ENCODE results near the gene SLC6A4.
A peak's percentile ranks its signal among the peaks of the same experiment; 100 is the strongest.

SLC6A4 gene

GRCh38 chr17:30199600-30199999 is 35.9 kb downstream of the SLC6A4 start:
- no peak for TF ChIP-seq GATA1 (IDR thresholded peaks at IDR 0.05; ENCODE audit: low read depth, low read length)
- no peak for TF ChIP-seq POLR2A (IDR thresholded peaks at IDR 0.05; ENCODE audit: low read length)
- DNase-seq = no peak

GRCh38 chr17:30197416-30197815 is 38.1 kb downstream of the SLC6A4 start:
- no peak for TF ChIP-seq GATA1 (IDR thresholded peaks at IDR 0.05; ENCODE audit: low read depth, low read length)
- TF ChIP-seq POLR2A (IDR thresholded peaks at IDR 0.05; ENCODE audit: low read length) = no peak
- DNase-seq = no peak

- TF ChIP-seq GATA1 (IDR thresholded peaks at IDR 0.05; ENCODE audit: low read depth, low read length) (no peak), POLR2A (IDR thresholded peaks at IDR 0.05; ENCODE audit: low read length) (no peak)
- no peak for DNase-seq
Observed at GRCh38 chr17:30196504-30196903, 39.0 kb downstream of the SLC6A4 start.

- DNase-seq = no peak
- TF ChIP-seq POLR2A (IDR thresholded peaks at IDR 0.05; ENCODE audit: low read length) (no peak), GATA1 (IDR thresholded peaks at IDR 0.05; ENCODE audit: low read depth, low read length) (no peak)
Observed at GRCh38 chr17:30191072-30191471, 44.4 kb downstream of the SLC6A4 start.

GRCh38 chr17:30188211-30188939 is 47.1 kb downstream of the SLC6A4 start:
- no peak for DNase-seq
- no peak for TF ChIP-seq POLR2A (IDR thresholded peaks at IDR 0.05; ENCODE audit: low read length)
- TF ChIP-seq GATA1 (IDR thresholded peaks at IDR 0.05; ENCODE audit: low read depth, low read length) = no peak

- no peak for TF ChIP-seq GATA1 (IDR thresholded peaks at IDR 0.05; ENCODE audit: low read depth, low read length)
- no peak for TF ChIP-seq POLR2A (IDR thresholded peaks at IDR 0.05; ENCODE audit: low read length)
Observed at GRCh38 chr17:30187573-30187972, 47.9 kb downstream of the SLC6A4 start.

GRCh38 chr17:30186761-30187160 is 48.7 kb downstream of the SLC6A4 start:
- TF ChIP-seq POLR2A (IDR thresholded peaks at IDR 0.05; ENCODE audit: low read length) (no peak), GATA1 (IDR thresholded peaks at IDR 0.05; ENCODE audit: low read depth, low read length) (no peak)

More at GRCh38 chr17:30187573-30187972, 47.9 kb downstream of the SLC6A4 start:
- DNase-seq = no peak

GRCh38 chr17:30176855-30177254 is 58.6 kb downstream of the SLC6A4 start:
- TF ChIP-seq GATA1 (IDR thresholded peaks at IDR 0.05; ENCODE audit: low read depth, low read length) (no peak), POLR2A (IDR thresholded peaks at IDR 0.05; ENCODE audit: low read length) (no peak)
- no peak for DNase-seq

More at GRCh38 chr17:30186761-30187160, 48.7 kb downstream of the SLC6A4 start:
- no peak for DNase-seq

- DNase-seq = no peak
- TF ChIP-seq GATA1 (IDR thresholded peaks at IDR 0.05; ENCODE audit: low read depth, low read length) = no peak
- no peak for TF ChIP-seq POLR2A (IDR thresholded peaks at IDR 0.05; ENCODE audit: low read length)
Observed at GRCh38 chr17:30174556-30174955, 60.9 kb downstream of the SLC6A4 start.

GRCh38 chr17:30173649-30174048 is 61.8 kb downstream of the SLC6A4 start:
- no peak for DNase-seq
- TF ChIP-seq GATA1 (IDR thresholded peaks at IDR 0.05; ENCODE audit: low read depth, low read length) (no peak), POLR2A (IDR thresholded peaks at IDR 0.05; ENCODE audit: low read length) (no peak)

- no peak for DNase-seq
- TF ChIP-seq GATA1 (IDR thresholded peaks at IDR 0.05; ENCODE audit: low read depth, low read length) (no peak), POLR2A (IDR thresholded peaks at IDR 0.05; ENCODE audit: low read length) (no peak)
Observed at GRCh38 chr17:30172560-30172959, 62.9 kb downstream of the SLC6A4 start.

GRCh38 chr17:30170415-30170987 is 65.0 kb downstream of the SLC6A4 start:
- DNase-seq = peak in 1 of 2 experiments; percentile 4
- TF ChIP-seq GATA1 (IDR thresholded peaks at IDR 0.05; ENCODE audit: low read depth, low read length) (no peak), POLR2A (IDR thresholded peaks at IDR 0.05; ENCODE audit: low read length) (no peak)

- DNase-seq = no peak
- no peak for TF ChIP-seq POLR2A (IDR thresholded peaks at IDR 0.05; ENCODE audit: low read length)
- TF ChIP-seq GATA1 (IDR thresholded peaks at IDR 0.05; ENCODE audit: low read depth, low read length) = no peak
Observed at GRCh38 chr17:30165960-30166359, 69.5 kb downstream of the SLC6A4 start.

GRCh38 chr17:30165147-30165546 is 70.3 kb downstream of the SLC6A4 start:
- no peak for TF ChIP-seq GATA1 (IDR thresholded peaks at IDR 0.05; ENCODE audit: low read depth, low read length)
- TF ChIP-seq POLR2A (IDR thresholded peaks at IDR 0.05; ENCODE audit: low read length) = no peak

GRCh38 chr17:30164531-30164930 is 71.0 kb downstream of the SLC6A4 start:
- TF ChIP-seq GATA1 (IDR thresholded peaks at IDR 0.05; ENCODE audit: low read depth, low read length) = no peak
- TF ChIP-seq POLR2A (IDR thresholded peaks at IDR 0.05; ENCODE audit: low read length) = no peak
- DNase-seq = no peak

More at GRCh38 chr17:30165147-30165546, 70.3 kb downstream of the SLC6A4 start:
- DNase-seq = no peak
